ENCODE measurements around the gene KCTD5. TPM values are rescaled to one million over a fixed set of nuclear protein-coding genes. Genes with fewer than 3 reads are reported as not detected.
A peak's percentile ranks its signal among the peaks of the same experiment; 100 is the strongest.

Gene KCTD5
- total RNA-seq, 2 experiments from 2014 or later: 20.6 to 22.6 TPM

DNA sequence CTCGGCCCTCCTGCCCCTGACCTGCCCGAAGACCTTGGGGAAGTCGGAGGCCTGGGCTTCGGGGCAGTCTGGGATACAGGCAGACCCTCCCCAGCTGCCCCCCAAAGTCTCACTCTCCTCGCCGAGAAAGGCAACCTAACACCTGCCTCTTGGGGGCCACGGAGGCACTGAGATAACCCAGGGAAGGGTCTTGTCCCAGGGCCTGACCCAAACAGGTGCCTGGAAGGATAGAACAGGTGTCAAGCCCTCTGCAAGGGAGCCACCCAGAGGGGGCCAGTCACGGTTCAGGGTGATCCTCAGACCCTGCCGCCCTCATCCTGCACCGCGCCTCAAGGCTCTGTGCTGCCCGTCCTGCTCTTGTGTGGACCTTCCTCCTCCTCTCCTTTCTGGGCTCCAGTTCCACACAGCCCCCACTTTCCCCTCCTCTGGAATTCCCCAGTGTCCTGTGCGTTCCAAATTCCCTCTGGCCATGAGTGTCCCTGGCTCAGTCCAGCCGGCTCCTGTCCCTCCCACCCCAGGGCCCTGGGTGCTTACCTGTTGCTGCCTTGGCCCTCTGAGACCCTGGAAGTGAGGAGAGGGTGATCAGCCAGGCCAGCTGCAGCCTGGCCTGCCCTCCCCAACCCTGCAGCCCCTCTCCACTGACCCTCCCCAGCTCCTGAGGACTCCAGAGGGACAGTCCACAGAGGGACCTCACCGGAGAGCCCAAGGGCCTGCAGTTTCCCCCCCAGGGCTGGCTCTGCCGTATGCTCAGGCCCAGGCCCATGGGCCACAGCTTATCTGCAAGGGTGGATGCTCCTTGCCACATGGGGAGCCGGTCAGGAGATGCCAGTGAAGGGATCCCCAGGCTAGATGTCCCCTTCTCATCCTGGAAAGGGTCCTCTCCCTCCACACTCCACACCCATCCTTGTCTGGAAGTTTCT is 33.9 kb downstream of the KCTD5 start:
- H3K27ac ChIP-seq (ENCODE audit: low read depth in 1 of 2, low read length in 2 of 2): no peak overlapping the region
- H3K27ac Mint-ChIP-seq: no peak overlapping the region
- ChIA-PET CTCF (no interaction called here), POLR2A (no interaction called here)
- no peaks in the 10 kb centered on the region for H3K36me3 Mint-ChIP-seq (ENCODE audit: low read depth)
- ATAC-seq (ENCODE audit: poor library complexity) (no peak), DNase-seq (no peak)
- TF ChIP-seq, protein P1, sequence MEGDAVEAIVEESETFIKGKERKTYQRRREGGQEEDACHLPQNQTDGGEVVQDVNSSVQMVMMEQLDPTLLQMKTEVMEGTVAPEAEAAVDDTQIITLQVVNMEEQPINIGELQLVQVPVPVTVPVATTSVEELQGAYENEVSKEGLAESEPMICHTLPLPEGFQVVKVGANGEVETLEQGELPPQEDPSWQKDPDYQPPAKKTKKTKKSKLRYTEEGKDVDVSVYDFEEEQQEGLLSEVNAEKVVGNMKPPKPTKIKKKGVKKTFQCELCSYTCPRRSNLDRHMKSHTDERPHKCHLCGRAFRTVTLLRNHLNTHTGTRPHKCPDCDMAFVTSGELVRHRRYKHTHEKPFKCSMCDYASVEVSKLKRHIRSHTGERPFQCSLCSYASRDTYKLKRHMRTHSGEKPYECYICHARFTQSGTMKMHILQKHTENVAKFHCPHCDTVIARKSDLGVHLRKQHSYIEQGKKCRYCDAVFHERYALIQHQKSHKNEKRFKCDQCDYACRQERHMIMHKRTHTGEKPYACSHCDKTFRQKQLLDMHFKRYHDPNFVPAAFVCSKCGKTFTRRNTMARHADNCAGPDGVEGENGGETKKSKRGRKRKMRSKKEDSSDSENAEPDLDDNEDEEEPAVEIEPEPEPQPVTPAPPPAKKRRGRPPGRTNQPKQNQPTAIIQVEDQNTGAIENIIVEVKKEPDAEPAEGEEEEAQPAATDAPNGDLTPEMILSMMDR (IDR thresholded peaks at IDR 0.05): no peak
- H3K4me3 ChIP-seq (ENCODE audit: low read length): peak overlapping the region; percentile 12
- no peaks in the 10 kb centered on the region for H3K27me3 ChIP-seq (ENCODE audit: control insufficient read depth in 1 of 2, insufficient read depth in 2 of 2, low read length in 2 of 2)
- intact Hi-C loops (cut with DNase I, micrococcal nuclease): no loop called here
- H3K4me1 ChIP-seq (ENCODE audit: insufficient read depth, low read length): peaks cover 18% of the 10 kb centered on the region
- H3K36me3 ChIP-seq (ENCODE audit: insufficient read depth, low read length): no peaks in the 10 kb centered on the region
- no peaks in the 10 kb centered on the region for H3K27me3 Mint-ChIP-seq
- H3K9me3 ChIP-seq (ENCODE audit: control insufficient read depth in 1 of 2, insufficient read depth in 1 of 2, low read length in 2 of 2): peaks cover 0 to 8% of the 10 kb centered on the region in 2 experiments
- no peaks in the 10 kb centered on the region for H3K4me1 Mint-ChIP-seq (ENCODE audit: low read depth)
- H3K4me3 Mint-ChIP-seq: no peak overlapping the region
- no peaks in the 10 kb centered on the region for H3K9me3 Mint-ChIP-seq

DNA sequence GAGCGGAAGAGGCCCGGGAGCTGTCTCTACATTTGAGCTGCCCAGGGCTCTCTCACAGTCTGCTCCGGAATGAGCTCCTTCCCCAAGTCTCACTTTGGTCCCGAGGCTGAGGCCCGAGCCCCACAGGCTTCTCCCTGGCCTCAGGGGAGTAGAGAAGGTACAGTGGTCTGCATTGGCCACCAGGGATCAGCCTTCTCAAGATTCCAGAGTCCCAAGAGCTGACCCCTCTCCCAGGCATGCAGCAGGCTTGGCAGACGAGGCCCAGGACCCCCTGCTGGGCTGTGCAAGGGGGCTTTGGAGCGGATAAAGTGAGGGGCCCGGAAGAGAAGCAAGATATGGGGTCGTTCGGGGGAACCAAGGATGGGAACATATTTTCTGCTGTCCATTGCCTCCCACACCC is 34.6 kb downstream of the KCTD5 start:
- intact Hi-C loops (cut with DNase I, micrococcal nuclease): no loop called here
- no peak overlapping the region for H3K27ac ChIP-seq (ENCODE audit: low read depth in 1 of 2, low read length in 2 of 2)
- peaks cover 0 to 8% of the 10 kb centered on the region in 2 experiments for H3K9me3 ChIP-seq (ENCODE audit: control insufficient read depth in 1 of 2, insufficient read depth in 1 of 2, low read length in 2 of 2)
- no peaks in the 10 kb centered on the region for H3K36me3 Mint-ChIP-seq (ENCODE audit: low read depth)
- H3K4me1 Mint-ChIP-seq (ENCODE audit: low read depth): no peaks in the 10 kb centered on the region
- no peak overlapping the region for H3K4me3 ChIP-seq (ENCODE audit: low read length)
- ChIA-PET POLR2A (no interaction called here), CTCF (no interaction called here)
- no peaks in the 10 kb centered on the region for H3K9me3 Mint-ChIP-seq
- TF ChIP-seq, protein P1 (IDR thresholded peaks at IDR 0.05): no peak
- H3K27ac Mint-ChIP-seq: no peak overlapping the region
- DNase-seq (peak in 1 of 14 experiments; percentile 25), ATAC-seq (ENCODE audit: poor library complexity) (no peak)
- H3K27me3 Mint-ChIP-seq: no peaks in the 10 kb centered on the region
- H3K4me1 ChIP-seq (ENCODE audit: insufficient read depth, low read length): peaks cover 24% of the 10 kb centered on the region
- no peaks in the 10 kb centered on the region for H3K27me3 ChIP-seq (ENCODE audit: control insufficient read depth in 1 of 2, insufficient read depth in 2 of 2, low read length in 2 of 2)
- H3K4me3 Mint-ChIP-seq: no peak overlapping the region
- H3K36me3 ChIP-seq (ENCODE audit: insufficient read depth, low read length): no peaks in the 10 kb centered on the region

DNA sequence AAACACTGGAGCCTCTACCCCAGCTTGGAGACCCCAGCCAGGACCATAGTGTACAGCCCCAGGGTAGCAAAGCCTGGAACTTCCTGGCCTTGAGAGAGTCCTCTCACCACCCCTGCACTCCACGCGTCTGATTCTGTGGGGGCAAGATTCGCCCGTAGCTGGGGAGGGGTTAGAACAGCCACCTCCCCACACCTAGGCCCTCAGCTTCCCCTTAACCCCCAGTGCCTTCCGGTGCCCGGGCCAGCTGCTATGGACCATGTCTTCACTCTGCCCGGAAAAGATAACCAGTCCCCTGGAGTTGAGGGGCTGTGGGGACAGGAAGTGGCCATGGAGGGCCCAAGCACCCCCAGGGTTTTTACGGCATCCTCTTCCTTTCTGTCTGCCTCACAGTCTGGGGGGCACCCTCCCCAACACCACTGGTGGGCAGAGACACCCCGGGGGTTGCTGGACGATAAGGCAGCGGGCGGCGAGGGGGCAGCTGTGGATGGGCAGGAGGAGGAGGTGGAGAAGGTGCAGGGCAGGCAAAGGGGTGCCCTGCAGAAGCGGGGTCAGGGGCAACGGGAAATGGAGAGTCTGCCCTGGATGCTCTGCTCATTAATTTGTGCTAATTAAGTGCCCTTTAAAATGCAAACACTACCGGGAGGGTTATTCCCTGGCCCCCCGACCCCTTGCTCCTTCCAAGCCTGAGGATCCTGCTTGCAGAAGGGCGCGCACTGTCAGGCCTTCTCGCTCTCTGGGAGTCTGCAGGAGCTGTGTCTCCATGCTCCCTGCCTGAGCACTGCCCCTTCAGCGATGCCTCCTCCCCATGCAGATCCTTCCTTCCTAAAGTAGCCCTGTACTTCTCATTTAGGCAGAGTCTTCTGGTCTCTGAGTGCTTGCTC is 35.3 kb downstream of the KCTD5 start:
- H3K4me3 ChIP-seq (ENCODE audit: low read length): no peak overlapping the region
- peaks cover 0 to 8% of the 10 kb centered on the region in 2 experiments for H3K9me3 ChIP-seq (ENCODE audit: control insufficient read depth in 1 of 2, insufficient read depth in 1 of 2, low read length in 2 of 2)
- ATAC-seq (ENCODE audit: poor library complexity) (no peak), DNase-seq (peak in 1 of 14 experiments; percentile 30)
- Mint-ChIP-seq H3K27me3 (no peaks in the 10 kb centered on the region), H3K27ac (no peak overlapping the region), H3K4me1 (ENCODE audit: low read depth) (no peaks in the 10 kb centered on the region), H3K36me3 (ENCODE audit: low read depth) (no peaks in the 10 kb centered on the region), H3K4me3 (peak overlapping the region; percentile 9), H3K9me3 (no peaks in the 10 kb centered on the region)
- no peaks in the 10 kb centered on the region for H3K36me3 ChIP-seq (ENCODE audit: insufficient read depth, low read length)
- intact Hi-C loops (cut with DNase I, micrococcal nuclease): no loop called here
- TF ChIP-seq, protein P1 (IDR thresholded peaks at IDR 0.05): no peak
- H3K4me1 ChIP-seq (ENCODE audit: insufficient read depth, low read length): peaks cover 24% of the 10 kb centered on the region
- H3K27ac ChIP-seq (ENCODE audit: low read depth in 1 of 2, low read length in 2 of 2): no peak overlapping the region
- H3K27me3 ChIP-seq (ENCODE audit: control insufficient read depth in 1 of 2, insufficient read depth in 2 of 2, low read length in 2 of 2): no peaks in the 10 kb centered on the region
- CTCF ChIA-PET: no interaction called here
- POLR2A ChIA-PET: no interaction called here
